GM18502 (cell line): ENCODE data around the gene RUFY4.

Experiments
- ATAC-seq: cut with Tn5 transposase; IDR thresholded peaks from one replicate; pipeline ENCODE4 v1.9.1; 2021; ENCODE audit warnings: mild to moderate bottlenecking; ENCODE audit not compliant: unreplicated experiment, poor library complexity

RUFY4 gene

GRCh38 chr2:218130377-218130776, 61.3 kb downstream of the RUFY4 start:
- no peak for ATAC-seq

- no peak for ATAC-seq
Measured at GRCh38 chr2:218130822-218131221, 61.8 kb downstream of the RUFY4 start.

- no peak for ATAC-seq
Measured at GRCh38 chr2:218137514-218137913, 68.5 kb downstream of the RUFY4 start.

- no peak for ATAC-seq
Measured at GRCh38 chr2:218138047-218138446, 69.0 kb downstream of the RUFY4 start.
